WTC11 (cell line): Measurements from ENCODE around the gene IL1RAP. TPM values are rescaled to one million over a fixed set of nuclear protein-coding genes. Genes with fewer than 3 reads are reported as not detected.

ENCODE experiments used
- ATAC-seq: fragments of 200-7000 bp; cut with Tn5 transposase; 2 replicates; pipeline ENCODE4 v1.10.0; 2021; ENCODE audit warnings: mild to moderate bottlenecking, moderate library complexity
- CTCF ChIA-PET: fragments of 300-600 bp; sonication (Branson Sonifier 250); formaldehyde crosslinking; loops from one replicate; lab custom pipeline; 2021; ENCODE audit warnings: antibody characterized with exemption; lab: Charles Lee
- POLR2A ChIA-PET: fragments of 350-600 bp; sonication (Branson Sonifier 250); formaldehyde crosslinking; loops from one replicate; lab custom pipeline; 2021; ENCODE audit warnings: antibody characterized with exemption; lab: Charles Lee
- DNase-seq: peaks from one replicate; pipeline ENCODE4 v3.0.0; 2021; ENCODE audit warnings: low spot score
- H3K27ac Mint-ChIP-seq: 2 replicates; pipeline ENCODE4 v1.8.0; 2021; ENCODE audit warnings: mixed read lengths
- H3K27me3 Mint-ChIP-seq: 2 replicates; pipeline ENCODE4 v1.8.0; 2021; ENCODE audit warnings: low read depth, mild to moderate bottlenecking, moderate library complexity, mixed read lengths
- H3K36me3 Mint-ChIP-seq: 2 replicates; pipeline ENCODE4 v1.8.0; 2021; ENCODE audit warnings: mixed read lengths
- H3K4me1 Mint-ChIP-seq: 2 replicates; pipeline ENCODE4 v1.8.0; 2022; ENCODE audit warnings: mixed read lengths
- H3K4me3 Mint-ChIP-seq: 2 replicates; pipeline ENCODE4 v1.8.0; 2021; ENCODE audit warnings: mild to moderate bottlenecking, moderate library complexity, mixed read lengths
- H3K9me3 Mint-ChIP-seq: 2 replicates; pipeline ENCODE4 v1.8.0; 2021; ENCODE audit warnings: mixed read lengths
- CDX4 ChIP-seq: fragments of 250-450 bp; sonication (Bioruptor Pico); IDR thresholded peaks from 2 replicates; pipeline ENCODE4 v1.9.0; 2021; ENCODE audit warnings: moderate library complexity, mild to moderate bottlenecking, inconsistent platforms, borderline replicate concordance
- E2F1 ChIP-seq: sonication (generic); formaldehyde crosslinking; IDR thresholded peaks from 2 replicates; pipeline ENCODE4 v1.8.0; 2022; ENCODE audit warnings: mild to moderate bottlenecking, missing genetic modification reagents
- FOXJ3 ChIP-seq: sonication (generic); formaldehyde crosslinking; IDR thresholded peaks from 2 replicates; pipeline ENCODE4 v1.9.0; 2021; ENCODE audit warnings: missing genetic modification reagents, mild to moderate bottlenecking, borderline replicate concordance
- GRHL2 ChIP-seq: fragments of 250-450 bp; sonication (Bioruptor Pico); IDR thresholded peaks from 2 replicates; pipeline ENCODE4 v1.8.0; 2022; ENCODE audit warnings: mild to moderate bottlenecking, moderate library complexity; ENCODE audit not compliant: insufficient replicate concordance, severe bottlenecking
- GTF2I ChIP-seq: fragments of 250-450 bp; sonication (Bioruptor Pico); conservative IDR thresholded peaks from 2 replicates; pipeline ENCODE4 v1.4.0; 2021; ENCODE audit warnings: mild to moderate bottlenecking
- PRDM15 ChIP-seq: sonication (generic); formaldehyde crosslinking; IDR thresholded peaks from 2 replicates; pipeline ENCODE4 v1.8.0; 2022; ENCODE audit warnings: missing genetic modification reagents
- SMAD4 ChIP-seq: sonication (generic); formaldehyde crosslinking; IDR thresholded peaks from 2 replicates; pipeline ENCODE4 v1.8.0; 2022; ENCODE audit warnings: mild to moderate bottlenecking, missing genetic modification reagents
- STAT6 ChIP-seq: sonication (generic); formaldehyde crosslinking; conservative IDR thresholded peaks from 2 replicates; pipeline ENCODE4 v1.8.1; 2023; ENCODE audit warnings: mild to moderate bottlenecking, low read depth, missing genetic modification reagents, moderate library complexity
- TCF7 ChIP-seq: sonication (generic); formaldehyde crosslinking; IDR thresholded peaks from 2 replicates; pipeline ENCODE4 v1.8.0; 2022; ENCODE audit warnings: mild to moderate bottlenecking, low read depth, missing genetic modification reagents, moderate library complexity
- ZMAT4 ChIP-seq: fragments of 250-450 bp; sonication (Bioruptor Pico); IDR thresholded peaks from 2 replicates; pipeline ENCODE4 v1.9.0; 2021; ENCODE audit warnings: mild to moderate bottlenecking
- ZNF263 ChIP-seq: sonication (generic); formaldehyde crosslinking; IDR thresholded peaks from 2 replicates; pipeline ENCODE4 v1.8.1; 2022; ENCODE audit warnings: low read depth, mild to moderate bottlenecking, moderate library complexity, missing genetic modification reagents
- ZNF317 ChIP-seq: sonication (generic); formaldehyde crosslinking; IDR thresholded peaks from 2 replicates; pipeline ENCODE4 v1.8.1; 2023; ENCODE audit warnings: low read depth, mild to moderate bottlenecking, moderate library complexity, missing genetic modification reagents, borderline replicate concordance
- ZNF512 ChIP-seq: sonication (generic); formaldehyde crosslinking; IDR thresholded peaks from 2 replicates; pipeline ENCODE4 v1.8.1; 2022; ENCODE audit warnings: missing genetic modification reagents, borderline replicate concordance
- ZNF532 ChIP-seq: fragments of 250-450 bp; sonication (Bioruptor Pico); IDR thresholded peaks from 2 replicates; pipeline ENCODE4 v1.9.0; 2021; ENCODE audit warnings: mild to moderate bottlenecking, borderline replicate concordance
- ZNF671 ChIP-seq: fragments of 250-450 bp; sonication (Bioruptor Pico); IDR thresholded peaks from 2 replicates; pipeline ENCODE4 v1.8.0; 2021; ENCODE audit warnings: mild to moderate bottlenecking
- ZSCAN18 ChIP-seq: fragments of 250-450 bp; sonication (Bioruptor Pico); IDR thresholded peaks from 2 replicates; pipeline ENCODE4 v2.1.2; 2022; ENCODE audit warnings: mild to moderate bottlenecking, moderate library complexity
- total RNA-seq: library from RNA; stranded (reverse); gene quantifications from 3 replicates; pipeline ENCODE4 v1.2.3, GENCODE V29; 2021

Gene IL1RAP
- total RNA-seq, 1 experiment from 2014 or later: 4.5 TPM

GRCh38 chr3:190697502-190697830 lies 183.6 kb downstream of the IL1RAP start:
- ATAC-seq (no peak), DNase-seq (no peak)
- Mint-ChIP-seq H3K27me3 (no peaks in the 10 kb centered on the region), H3K36me3 (no peaks in the 10 kb centered on the region), H3K27ac (no peak overlapping the region), H3K9me3 (peaks cover 16% of the 10 kb centered on the region), H3K4me1 (peaks cover 6% of the 10 kb centered on the region), H3K4me3 (no peak overlapping the region)
- CTCF ChIA-PET: interaction anchor here (0.6 to 1.4 kb wide), 12 partner anchors 12 to 715 kb away, joined by 3 to 6 read pairs (median 4); partner anchors contain the start of genes CLDN1 and IL1RAP
- POLR2A ChIA-PET: no interaction called here
- TF ChIP-seq ZSCAN18 (no peak), E2F1 (CRISPR knock-in tag) (no peak), ZNF263 (no peak), CDX4 (CRISPR knock-in tag) (no peak), STAT6 (CRISPR knock-in tag) (no peak), GRHL2 (CRISPR knock-in tag) (no peak), ZNF512 (CRISPR knock-in tag) (no peak), FOXJ3 (CRISPR knock-in tag) (no peak), ZNF671 (no peak), SMAD4 (no peak)

GRCh38 chr3:190697901-190698300 lies 184.0 kb downstream of the IL1RAP start:
- Mint-ChIP-seq H3K27ac (no peak overlapping the region), H3K27me3 (no peaks in the 10 kb centered on the region), H3K4me1 (peaks cover 6% of the 10 kb centered on the region), H3K4me3 (no peak overlapping the region), H3K36me3 (no peaks in the 10 kb centered on the region), H3K9me3 (peaks cover 12% of the 10 kb centered on the region)
- ATAC-seq: no peak
- no peak for DNase-seq
- ChIA-PET CTCF (no interaction called here), POLR2A (no interaction called here)
- TF ChIP-seq ZMAT4 (CRISPR knock-in tag): no peak
- TF ChIP-seq ZSCAN18: no peak
- TF ChIP-seq TCF7 (CRISPR knock-in tag): no peak
- no peak for TF ChIP-seq PRDM15 (CRISPR knock-in tag)
- no peak for TF ChIP-seq ZNF317 (CRISPR knock-in tag)
- TF ChIP-seq ZNF532 (CRISPR knock-in tag): no peak
- no peak for TF ChIP-seq GTF2I (CRISPR knock-in tag)
